Keratinocyte (primary cell): ENCODE measurements around the gene XIRP2.

ENCODE experiments used
- CTCF ChIP-seq, 3 experiments: IDR thresholded peaks in 1 of 3; conservative IDR thresholded peaks in 1 of 3; optimal IDR thresholded peaks in 1 of 3; 2 replicates in 2 of 3; 3 replicates in 1 of 3; pipeline versions ENCODE3 to v1.5.1; 2011; ENCODE audit warnings: low read length in 3 of 3, mild to moderate bottlenecking in 3 of 3, moderate library complexity in 2 of 3, control low read depth in 1 of 3, inconsistent platforms in 1 of 3; ENCODE audit not compliant: insufficient read depth in 2 of 3; ENCODE audit errors: extremely low read depth in 1 of 3
- EZH2 ChIP-seq: IDR thresholded peaks from one replicate; pipeline ENCODE4 v1.6.1; 2012; ENCODE audit warnings: inconsistent platforms, mild to moderate bottlenecking, low read length, moderate library complexity

- TF ChIP-seq CTCF (optimal IDR thresholded peaks at IDR 0.05 in 1 of 3, IDR thresholded peaks at IDR 0.05 in 1 of 3, conservative IDR thresholded peaks at IDR 0.05 in 1 of 3; ENCODE audit: extremely low read depth in 1 of 3, insufficient read depth in 2 of 3, low read length in 3 of 3) (no peak), EZH2 (no peak)
Observed at GRCh38 chr2:166924967-166925366, 36.7 kb downstream of the XIRP2 start.
